Right ventricle myocardium superior (tissue), 1 donor: ENCODE data around the gene DDAH2. TPM values are rescaled to one million over a fixed set of nuclear protein-coding genes. Genes with fewer than 3 reads are reported as not detected.

Source experiments
- ATAC-seq: fragments of 200-7000 bp; cut with Tn5 transposase; one replicate; pipeline ENCODE4 v1.9.1; 2020; ENCODE audit warnings: mild to moderate bottlenecking; ENCODE audit not compliant: poor library complexity
- DNase-seq: peaks from one replicate; pipeline ENCODE4 v3.0.0-alpha.2; 2020
- intact Hi-C: fragments of 100-400 bp; cut with DNase I; formaldehyde crosslinking; loops from one replicate; pipeline ENCODE4 v1.11.2; 2022
- total RNA-seq: library from RNA; stranded (reverse); fragmentation: NEBNext Ultra II Directional; extraction: Animal tissue kit (Norgen Biotek cat#: 25700); gene quantifications from one replicate; pipeline ENCODE4 v1.2.1, GENCODE V29; 2021
- donor health status: DM: no; HTN: yes; CAD: no; lungs with severe emphysema.

Gene DDAH2
- total RNA-seq, 1 donor from 2014 or later, result 32.9 TPM

DNA sequence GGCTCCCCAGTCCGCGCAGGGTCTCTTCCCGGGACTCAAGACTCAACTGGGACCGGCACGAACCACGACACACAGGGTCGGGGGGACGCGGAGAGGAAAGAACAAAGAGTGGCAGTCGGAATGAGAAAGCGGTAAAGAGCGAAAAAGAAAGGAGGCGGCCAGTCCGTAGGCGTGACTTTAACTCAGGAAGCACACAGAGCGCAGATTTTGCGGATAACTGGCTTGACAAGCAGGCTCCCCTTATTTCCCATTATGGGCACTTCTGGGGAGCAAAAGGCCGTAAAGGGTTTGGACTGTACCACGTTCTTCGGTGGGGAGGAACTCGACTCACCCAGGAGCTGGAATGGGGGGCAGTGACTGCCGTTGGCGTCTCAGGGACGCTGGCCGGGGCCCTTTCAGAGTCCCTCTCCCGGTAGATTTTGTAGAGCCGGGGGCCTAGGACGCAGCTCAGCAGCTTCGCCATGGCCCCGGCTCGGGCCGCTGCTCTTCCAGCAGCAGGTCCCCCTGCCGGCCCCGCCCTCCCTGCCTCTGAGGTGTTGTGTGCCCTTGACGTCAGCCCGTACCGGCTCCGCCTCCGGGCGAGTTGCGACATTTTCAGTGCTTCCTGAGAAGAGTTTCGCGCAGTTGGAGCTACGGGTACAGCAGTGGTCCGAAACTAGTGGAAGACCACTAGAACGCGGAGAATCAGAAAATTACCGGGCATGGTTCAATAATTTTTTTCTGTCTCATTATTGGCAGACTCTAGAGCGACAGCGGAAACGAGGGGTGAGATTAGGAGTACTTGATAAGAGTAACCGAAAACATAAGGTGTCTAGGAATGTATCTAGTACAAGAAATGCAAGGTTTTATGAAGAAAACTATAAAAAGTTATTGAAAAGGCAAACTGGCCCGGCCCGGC lies 26.0 kb downstream of the DDAH2 start, which contains the start of gene ABHD16A:
TSS of gene ABHD16A (minus strand) at position 506 of the 898 bp plus-strand sequence. CDS start at position 463, 43 bp downstream.
- DNase-seq, result peak; percentile 100

GRCh38 chr6:31702405-31702818 lies 26.7 kb downstream of the DDAH2 start:
- intact Hi-C loops, result loop anchor here (5.0 kb wide), 1 partner anchor 35 kb away; the partner anchor contains the start of gene CLIC1
- ATAC-seq (peak; percentile 8), DNase-seq (no peak)

More for the DNA sequence above, 26.0 kb downstream of the DDAH2 start, which contains the start of gene ABHD16A:
- peak; percentile 99 for ATAC-seq
- intact Hi-C loops, result loop anchor here (5.0 kb wide), 1 partner anchor 34 kb away; the partner anchor contains the start of gene CLIC1

DNA sequence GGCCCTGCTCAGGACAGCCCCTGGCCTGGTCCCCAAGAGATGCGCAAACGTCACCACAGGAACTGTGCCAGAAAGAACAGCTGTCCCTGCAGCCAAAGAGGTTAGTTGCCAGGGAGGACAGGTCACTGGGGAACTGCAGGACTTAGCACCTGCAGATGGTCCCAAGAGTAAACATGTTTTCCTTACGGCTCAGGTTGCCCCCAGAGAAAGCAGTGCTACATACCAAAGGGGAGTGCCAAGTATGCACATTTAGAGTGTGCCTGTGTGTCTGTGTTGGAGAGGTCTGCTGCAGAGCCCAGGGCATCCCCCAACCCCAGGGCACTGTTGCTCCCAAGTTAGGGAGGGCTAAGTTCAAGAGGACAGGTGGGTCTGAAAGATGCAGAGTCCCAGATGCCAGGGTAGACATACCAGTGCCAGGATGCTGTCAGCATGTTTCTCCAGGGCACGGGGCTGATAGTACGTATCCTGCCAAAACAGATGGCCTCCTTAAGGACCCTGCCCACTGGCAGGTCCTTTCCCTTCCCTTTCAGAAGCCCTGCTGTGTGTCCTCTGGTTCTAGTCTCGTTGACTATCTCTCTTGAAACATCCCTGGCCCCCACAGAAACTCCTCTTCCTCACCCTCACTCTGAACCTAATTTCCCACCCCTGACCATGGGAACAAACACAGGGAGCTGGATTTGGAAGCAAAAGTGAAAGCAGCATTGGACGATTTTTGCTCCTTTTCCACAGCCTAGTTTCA lies 27.3 kb downstream of the DDAH2 start:
- intact Hi-C loops, result loop anchor here (5.0 kb wide), 1 partner anchor 35 kb away; the partner anchor contains the start of gene CLIC1
- DNase-seq (peak; percentile 58), ATAC-seq (no peak)

DNA sequence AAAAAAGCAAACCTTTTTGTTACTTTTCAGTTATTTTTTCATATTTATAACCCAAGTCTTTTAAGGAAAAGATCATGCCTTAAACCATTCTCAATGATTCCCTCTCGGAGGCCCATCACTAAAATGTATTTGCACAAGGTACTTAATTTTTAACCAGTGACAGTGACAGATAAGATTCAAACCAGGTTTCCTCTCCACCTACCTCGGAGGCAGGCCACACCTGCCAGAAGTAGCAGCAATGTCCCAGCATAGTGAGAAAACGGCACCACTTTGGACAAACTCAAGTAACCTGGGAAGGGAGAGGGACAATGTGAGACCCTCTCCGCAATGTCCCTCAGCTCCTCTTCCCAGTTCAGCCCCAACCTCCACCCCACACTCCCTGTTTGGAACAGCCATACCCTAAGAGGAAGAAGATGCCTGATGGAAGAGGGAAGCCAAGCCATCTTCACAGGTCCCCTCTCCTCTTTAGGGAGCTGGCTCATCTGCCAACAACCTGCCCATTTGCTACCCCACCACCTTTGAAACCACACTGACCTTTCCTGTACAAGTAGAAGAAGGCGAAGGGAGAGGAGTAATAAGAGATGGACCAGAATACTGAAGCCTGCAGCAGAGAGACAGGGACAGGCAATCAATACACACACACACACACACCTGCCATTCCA lies 28.2 kb downstream of the DDAH2 start:
- ATAC-seq (no peak), DNase-seq (no peak)
- intact Hi-C loops, result loop anchor here (5.0 kb wide), 1 partner anchor 36 kb away; the partner anchor contains the start of gene CLIC1

GRCh38 chr6:31697555-31697954 lies 31.5 kb downstream of the DDAH2 start:
- ATAC-seq, result no peak
- intact Hi-C loops, result no loop called here
- no peak for DNase-seq

GRCh38 chr6:31693535-31693934 lies 35.6 kb downstream of the DDAH2 start:
- ATAC-seq, result no peak
- intact Hi-C loops, result no loop called here
- DNase-seq, result no peak

- DNase-seq (no peak), ATAC-seq (no peak)
- intact Hi-C loops, result no loop called here
These were observed 36.2 kb downstream of the DDAH2 start for GRCh38 chr6:31692886-31693285.

DNA sequence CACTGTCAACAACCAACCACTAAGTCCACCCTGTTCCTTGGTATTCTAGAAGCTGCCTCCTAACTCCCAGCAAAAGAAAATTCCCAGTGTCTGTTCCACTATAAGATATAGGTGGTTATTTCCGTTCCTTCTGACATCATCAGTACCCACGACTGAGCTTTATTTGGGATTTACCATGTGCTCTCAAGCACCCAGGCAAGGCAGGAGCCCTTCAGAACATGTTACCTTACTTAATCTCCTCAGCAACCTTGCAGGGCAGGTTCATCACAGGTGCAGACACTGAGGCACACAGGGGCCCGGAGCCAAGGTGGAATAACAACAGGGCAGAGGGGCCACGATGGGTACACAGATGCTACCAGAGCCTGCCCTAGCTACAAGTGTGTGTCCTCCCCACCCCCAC lies 36.7 kb downstream of the DDAH2 start:
- no peak for DNase-seq
- intact Hi-C loops, result no loop called here
- ATAC-seq, result no peak

DNA sequence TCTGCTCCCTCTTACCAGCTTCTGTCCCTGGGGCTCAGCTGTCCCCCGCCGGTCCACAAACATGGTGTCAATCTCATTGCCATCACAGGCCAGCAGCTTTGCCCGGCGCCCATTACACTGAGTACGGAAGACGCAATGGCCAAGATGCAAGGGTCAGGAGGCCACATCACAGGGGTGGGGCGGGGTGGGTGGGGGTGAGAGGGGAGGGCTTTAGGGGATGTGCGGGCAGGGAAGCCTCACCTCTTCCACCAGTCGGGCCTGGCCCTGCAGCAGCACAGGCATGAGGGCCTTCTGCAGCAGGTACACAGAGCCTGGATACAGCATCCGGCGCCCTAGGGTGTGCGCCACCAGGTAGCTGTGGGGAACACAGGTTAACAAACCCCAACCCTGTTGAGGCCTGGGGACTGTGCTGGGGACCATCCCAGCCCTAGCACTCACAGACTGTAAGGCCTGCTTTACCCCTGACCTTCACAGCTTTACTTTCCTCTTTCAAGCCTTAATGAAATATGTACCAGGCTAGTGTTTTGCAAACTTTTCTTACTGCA lies 37.5 kb downstream of the DDAH2 start:
- DNase-seq (no peak), ATAC-seq (no peak)
- intact Hi-C loops, result no loop called here

DNA sequence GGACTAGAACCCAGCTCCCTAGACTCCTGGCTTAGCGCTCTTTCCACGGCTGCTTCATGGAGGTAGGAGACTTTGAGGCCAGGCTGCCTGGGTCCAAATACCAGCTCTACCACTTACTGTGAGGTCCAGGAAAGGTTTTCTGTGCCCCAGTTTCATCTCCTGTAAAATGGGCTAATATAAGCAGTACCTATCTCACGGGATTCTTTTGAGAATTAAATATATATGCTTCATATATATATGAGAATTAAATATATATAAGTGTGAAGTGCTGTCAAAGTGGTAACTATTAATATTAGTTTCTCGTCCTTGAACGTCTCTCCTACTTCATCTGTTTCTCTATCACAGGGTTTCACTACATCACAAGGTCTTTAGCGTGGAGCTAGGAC lies 38.0 kb downstream of the DDAH2 start:
- no peak for ATAC-seq
- intact Hi-C loops, result no loop called here

DNA sequence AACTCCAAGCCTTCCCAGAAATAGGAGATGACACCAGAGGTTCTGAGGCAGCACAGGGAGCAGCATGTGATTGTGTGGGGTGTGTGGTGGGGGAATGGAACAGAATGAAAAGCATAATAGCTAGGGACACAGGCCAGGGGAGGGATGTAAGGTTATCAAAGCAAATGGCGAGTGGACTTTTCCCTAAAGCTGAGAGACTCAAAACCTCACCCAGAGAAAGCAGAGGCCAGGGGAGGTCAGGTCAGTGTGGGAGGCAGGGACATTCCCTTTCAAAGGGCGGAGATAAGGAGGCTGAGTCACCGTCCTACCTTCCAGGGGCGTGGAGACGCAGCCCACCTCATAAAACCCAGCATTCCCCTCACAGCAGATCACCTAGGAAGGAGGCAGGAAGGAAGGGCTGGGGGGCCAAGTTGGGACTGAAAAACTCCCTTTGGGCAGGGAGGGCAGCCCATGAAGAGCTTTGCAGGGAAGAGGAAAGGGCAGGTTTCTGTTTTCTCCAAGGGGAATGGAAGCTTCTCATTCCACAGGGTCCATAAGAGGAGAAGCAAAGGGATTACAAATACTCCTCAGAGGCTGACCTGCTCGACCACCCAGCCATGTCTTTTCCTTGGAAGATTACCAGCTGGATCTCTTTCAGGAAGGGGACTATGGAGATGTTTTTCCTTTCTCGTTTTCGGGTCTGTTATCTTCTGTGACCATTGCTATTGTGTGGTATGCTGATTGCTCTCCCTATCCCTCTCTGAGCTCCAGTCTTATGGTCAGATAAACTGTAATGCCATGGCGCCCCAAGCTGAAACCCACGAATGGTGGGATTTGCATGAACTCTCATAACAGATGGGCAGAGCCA lies 38.6 kb downstream of the DDAH2 start:
- no peak for ATAC-seq
- no peak for DNase-seq
- intact Hi-C loops, result no loop called here

More for the DNA sequence above, 38.0 kb downstream of the DDAH2 start:
- DNase-seq, result no peak

DNA sequence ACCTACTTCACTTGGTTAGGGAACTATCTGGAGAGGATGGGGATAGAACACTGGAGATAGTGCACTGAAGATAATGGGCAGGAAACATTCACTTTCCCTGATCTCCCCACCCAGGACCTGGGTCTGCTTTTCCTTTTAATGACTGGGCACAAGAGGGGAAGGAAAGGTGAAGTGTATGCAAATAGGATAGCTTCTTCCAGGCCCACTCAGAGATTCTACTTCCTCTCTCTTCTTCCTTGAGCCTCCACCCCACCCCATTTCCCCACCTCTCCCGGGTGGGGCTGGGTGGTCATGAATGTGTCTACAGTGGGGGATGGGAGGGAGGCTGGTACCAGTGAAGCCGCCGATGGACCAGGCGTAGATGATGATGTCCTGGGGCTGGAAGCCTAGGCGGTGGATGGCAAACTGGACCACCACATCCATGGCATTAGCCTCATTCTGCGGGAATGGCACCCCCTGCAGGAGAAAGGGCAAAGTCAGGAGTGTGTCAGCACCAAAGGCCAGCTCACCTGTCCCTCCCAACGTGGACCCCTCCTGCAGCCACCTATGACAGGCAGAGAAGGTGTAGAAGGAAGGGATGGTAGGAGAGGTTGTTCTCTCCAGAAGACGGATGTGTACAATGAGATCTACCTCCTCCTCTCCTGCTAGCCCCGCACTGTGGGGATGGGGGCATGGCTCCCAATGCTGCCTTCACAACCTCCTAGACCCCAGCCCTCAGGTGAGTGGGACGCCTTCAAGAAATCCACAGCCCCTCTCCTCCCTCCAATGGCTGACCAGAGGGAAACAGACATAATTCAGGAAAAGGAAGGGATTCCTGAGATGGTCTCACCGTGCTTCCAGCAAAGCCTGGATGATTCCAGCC lies 39.6 kb downstream of the DDAH2 start:
- intact Hi-C loops, result loop anchor here (10.0 kb wide), 1 partner anchor 85 kb away; the partner anchor contains the start of gene VWA7
- ATAC-seq (no peak), DNase-seq (no peak)

GRCh38 chr6:31687860-31688693 lies 41.0 kb downstream of the DDAH2 start:
- intact Hi-C loops, result loop anchor here (10.0 kb wide), 1 partner anchor 87 kb away; the partner anchor contains the start of gene VWA7
- ATAC-seq, result no peak
- DNase-seq, result no peak

DNA sequence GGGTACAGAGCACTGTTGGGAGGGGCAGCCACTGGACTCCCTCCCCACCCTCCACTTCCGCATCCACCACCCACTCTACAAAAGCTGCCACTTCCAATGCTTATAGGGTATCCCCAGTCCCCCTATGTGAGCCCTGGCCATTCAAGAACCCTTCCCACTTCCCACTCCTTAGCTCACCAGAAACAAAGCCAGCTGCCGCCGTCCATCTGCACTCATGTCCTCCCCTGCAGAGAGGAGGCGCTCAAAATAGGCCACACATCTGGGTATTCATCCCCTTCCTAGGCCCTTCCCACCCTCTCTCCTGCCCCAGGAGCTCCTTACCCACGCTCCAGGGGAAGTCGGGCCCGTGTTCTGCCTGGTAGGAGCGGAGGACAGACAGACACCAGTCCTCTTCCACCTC lies 41.8 kb downstream of the DDAH2 start:
- ATAC-seq (no peak), DNase-seq (no peak)
- intact Hi-C loops, result loop anchor here (10.0 kb wide), 1 partner anchor 87 kb away; the partner anchor contains the start of gene VWA7

DNA sequence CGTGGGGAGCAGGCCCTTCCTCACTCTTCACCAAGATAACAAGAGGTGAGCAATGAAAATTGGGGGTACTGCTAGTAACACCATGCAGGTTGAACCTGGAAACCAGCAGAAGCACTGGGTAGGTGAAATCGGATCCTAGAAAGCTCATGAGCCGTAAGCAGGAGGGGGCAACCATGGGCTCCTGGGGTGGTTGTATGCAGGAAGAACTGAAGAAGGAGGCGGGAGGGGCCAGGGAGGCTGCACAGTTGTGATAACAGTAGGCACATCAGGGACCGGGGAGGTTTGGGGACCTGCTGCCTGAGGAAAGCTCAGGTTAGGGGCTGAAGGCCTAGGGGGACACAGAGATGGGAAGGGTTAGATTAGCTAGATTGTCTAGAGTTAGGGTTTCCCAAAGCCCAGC lies 42.6 kb downstream of the DDAH2 start:
- DNase-seq, result no peak
- intact Hi-C loops, result loop anchor here (10.0 kb wide), 1 partner anchor 88 kb away; the partner anchor contains the start of gene VWA7
- no peak for ATAC-seq

- ATAC-seq, result no peak
- no peak for DNase-seq
- intact Hi-C loops, result loop anchor here (5.0 to 10.0 kb wide), 2 partner anchors 91 to 269 kb away; partner anchors contain the start of gene VWA7
These were observed 45.5 kb downstream of the DDAH2 start for GRCh38 chr6:31683591-31683990.
